A673 (cell line): Measurements from ENCODE around the gene BORCS6. TPM values are rescaled to one million over a fixed set of nuclear protein-coding genes. Genes with fewer than 3 reads are reported as not detected.

Experiments used
- BruUV-seq: library from RNA; stranded (reverse); fragments of 400-500 nt; replicated peaks from 2 replicates; lab custom pipeline; 2021; lab: Mats Ljungman, UMichigan
- CTCF ChIA-PET: fragments of 300-600 bp; sonication (Branson Sonifier 250); formaldehyde crosslinking; loops from one replicate; lab custom pipeline; 2022; ENCODE audit warnings: antibody characterized with exemption; lab: Charles Lee
- POLR2A ChIA-PET: fragments of 300-600 bp; sonication (Branson Sonifier 250); formaldehyde crosslinking; loops from one replicate; lab custom pipeline; 2022; ENCODE audit warnings: antibody characterized with exemption; ENCODE audit not compliant: low non-redundant PET; lab: Charles Lee
- DNase-seq: peaks from one replicate; pipeline ENCODE4 v3.0.0-alpha.2; 2015; ENCODE audit warnings: low spot score
- H3K27ac ChIP-seq: fragments of 200-600 bp; sonication (generic); 2 replicates; pipeline ENCODE4 v1.5.1; 2016; ENCODE audit warnings: mixed run types, low read depth, mild to moderate bottlenecking, mixed read lengths, antibody characterized with exemption, low read length; ENCODE audit not compliant: poor library complexity, severe bottlenecking
- H3K27me3 ChIP-seq: fragments of 200-600 bp; sonication (generic); replicated peaks from 2 replicates; pipeline ENCODE4 v1.6.1; 2017; ENCODE audit warnings: mixed run types, low read depth, mild to moderate bottlenecking, mixed read lengths, antibody characterized with exemption, low read length; ENCODE audit not compliant: insufficient read depth, poor library complexity
- H3K36me3 ChIP-seq: fragments of 200-600 bp; sonication (generic); 2 replicates; pipeline ENCODE4 v1.6.1; 2016; ENCODE audit warnings: mixed run types, mild to moderate bottlenecking, mixed read lengths, antibody characterized with exemption, low read length; ENCODE audit not compliant: insufficient read depth, poor library complexity, severe bottlenecking
- H3K4me1 ChIP-seq: fragments of 200-600 bp; sonication (generic); 2 replicates; pipeline ENCODE4 v1.6.1; 2017; ENCODE audit warnings: mixed run types, mild to moderate bottlenecking, mixed read lengths, antibody characterized with exemption, low read length; ENCODE audit not compliant: insufficient read depth, poor library complexity, severe bottlenecking
- H3K4me3 ChIP-seq: fragments of 200-600 bp; sonication (generic); 2 replicates; pipeline ENCODE4 v1.5.1; 2016; ENCODE audit warnings: low read depth, mixed run types, mild to moderate bottlenecking, mixed read lengths, low read length; ENCODE audit not compliant: poor library complexity, severe bottlenecking
- H3K9me3 ChIP-seq: fragments of 200-600 bp; sonication (generic); 2 replicates; pipeline ENCODE4 v1.6.1; 2016; ENCODE audit warnings: mixed run types, low read depth, mild to moderate bottlenecking, mixed read lengths, antibody characterized with exemption, low read length; ENCODE audit not compliant: poor library complexity, severe bottlenecking
- CTCF ChIP-seq: fragments of 300-800, 200-600 bp; sonication (generic); conservative IDR thresholded peaks from 2 replicates; pipeline ENCODE4 v1.5.1; 2017; ENCODE audit warnings: low read depth, mild to moderate bottlenecking, antibody characterized with exemption, low read length, moderate library complexity, mixed read lengths
- EZH2 ChIP-seq: fragments of 200-600 bp; sonication (generic); IDR thresholded peaks from 2 replicates; pipeline ENCODE4 v1.6.1; 2017; ENCODE audit warnings: borderline replicate concordance, low read depth, mild to moderate bottlenecking, mixed read lengths, antibody characterized with exemption, low read length; ENCODE audit not compliant: poor library complexity, severe bottlenecking
- intact Hi-C: fragments of 100-400 bp; cut with micrococcal nuclease; formaldehyde crosslinking; loops from one replicate; pipeline ENCODE4 v1.10.0; 2022; ENCODE audit not compliant: unreplicated experiment
- total RNA-seq: library from RNA; stranded (reverse); gene quantifications from 2 replicates; pipeline ENCODE4 v1.2.3, GENCODE V29; 2021

Gene BORCS6
- total RNA-seq, 1 experiment from 2014 or later = 3.7 TPM

GRCh38 chr17:8163978-8164814 is 25.8 kb downstream of the BORCS6 start:
- Histone ChIP-seq H3K27ac (peak overlapping the region; percentile 97), H3K9me3 (no peaks in the 10 kb centered on the region), H3K4me1 (peaks cover 32% of the 10 kb centered on the region), H3K27me3 (no peaks in the 10 kb centered on the region), H3K4me3 (no peak overlapping the region), H3K36me3 (peaks cover 18% of the 10 kb centered on the region)
- intact Hi-C loops = no loop called here
- DNase-seq = peak; percentile 60
- no TSS peak for BruUV-seq
- no peak for TF ChIP-seq EZH2
- TF ChIP-seq CTCF = no peak
- ChIA-PET POLR2A (interaction anchor here (1.0 kb wide), 1 partner anchor 9 kb away, joined by 5 read pairs; no protein-coding TSS in a partner anchor), CTCF (no interaction called here)

GRCh38 chr17:8162997-8163977 is 26.7 kb downstream of the BORCS6 start:
- POLR2A ChIA-PET = interaction anchor here (1.0 kb wide), 1 partner anchor 10 kb away, joined by 5 read pairs; no protein-coding TSS in a partner anchor
- Histone ChIP-seq H3K4me3 (peak overlapping the region; percentile 100), H3K27ac (peak overlapping the region; percentile 97), H3K27me3 (no peaks in the 10 kb centered on the region), H3K4me1 (peaks cover 32% of the 10 kb centered on the region), H3K36me3 (peaks cover 21% of the 10 kb centered on the region), H3K9me3 (no peaks in the 10 kb centered on the region)
- no peak for DNase-seq
- intact Hi-C loops = no loop called here
- TF ChIP-seq CTCF = no peak
- TF ChIP-seq EZH2 = no peak
- no TSS peak for BruUV-seq
- CTCF ChIA-PET = no interaction called here

- TF ChIP-seq EZH2 (no peak), CTCF (no peak)
- no peaks in the 10 kb centered on the region for H3K9me3 ChIP-seq
- peak within 1 kb of the TSS; percentile 97 for H3K27ac ChIP-seq
- POLR2A ChIA-PET = no interaction called here
- H3K4me1 ChIP-seq = peaks cover 32% of the 10 kb centered on the region
- intact Hi-C loops = no loop called here
- CTCF ChIA-PET = no interaction called here
- no peaks in the 10 kb centered on the region for H3K27me3 ChIP-seq
- peaks cover 22% of the 10 kb centered on the region for H3K36me3 ChIP-seq
- peak within 1 kb of the TSS; percentile 100 for H3K4me3 ChIP-seq
- no TSS peak for BruUV-seq
- DNase-seq = peak; percentile 80
These were observed 27.6 kb downstream of the BORCS6 start, which contains the start of gene VAMP2 for GRCh38 chr17:8162233-8162996. Gene VAMP2 (minus strand): TSS chr17:8162948. CDS start chr17:8162879, 69 bp downstream.
